Panc1 (cell line): ENCODE results near the gene SBF1. TPM values are rescaled to one million over a fixed set of nuclear protein-coding genes. Genes with fewer than 3 reads are reported as not detected.
"Not testable (repeated sequence)": the region's sequence is repeated elsewhere in the genome, so short reads cannot be mapped to it uniquely, and the experiment has no call there.

ENCODE experiments used
- ATAC-seq: fragments of 200-7000 bp; cut with Tn5 transposase; 2 replicates; pipeline ENCODE4 v1.9.1; 2020; ENCODE audit warnings: mild to moderate bottlenecking, moderate library complexity
- BruUV-seq: library from RNA; stranded (reverse); fragments of 400-500 nt; replicated peaks from 2 replicates; lab custom pipeline; 2021; lab: Mats Ljungman, UMichigan
- CTCF ChIA-PET: fragments of 300-600 bp; sonication (Branson Sonifier 250); formaldehyde crosslinking; loops from one replicate; lab custom pipeline; 2022; ENCODE audit warnings: antibody characterized with exemption; lab: Charles Lee
- POLR2A ChIA-PET: fragments of 300-600 bp; sonication (Branson Sonifier 250); formaldehyde crosslinking; loops from one replicate; lab custom pipeline; 2022; ENCODE audit warnings: antibody characterized with exemption; lab: Charles Lee
- DNase-seq: peaks from one replicate; pipeline ENCODE4 v3.0.0-alpha.2; 2010; ENCODE audit warnings: low read depth, low spot score
- H3K27ac ChIP-seq: 2 replicates; pipeline ENCODE4 v1.5.1; 2011; ENCODE audit warnings: mild to moderate bottlenecking, low read length, inconsistent platforms
- H3K27me3 ChIP-seq: fragments of 200-500 bp; sonication (Bioruptor generic); 2 replicates; pipeline ENCODE4 v1.6.0; 2014; ENCODE audit warnings: low read length, inconsistent platforms; ENCODE audit not compliant: control insufficient read depth, insufficient read depth
- H3K36me3 ChIP-seq: fragments of 200-500 bp; sonication (Bioruptor generic); 2 replicates; pipeline ENCODE4 v1.5.1; 2014; ENCODE audit warnings: inconsistent platforms, mild to moderate bottlenecking, low read length, moderate library complexity; ENCODE audit not compliant: control insufficient read depth, insufficient read depth
- H3K4me1 ChIP-seq: 2 replicates; pipeline ENCODE4 v1.5.1; 2011; ENCODE audit warnings: inconsistent platforms, mild to moderate bottlenecking, low read length, moderate library complexity; ENCODE audit not compliant: control insufficient read depth, insufficient read depth
- H3K4me3 ChIP-seq, 2 experiments: 2 replicates each; pipeline ENCODE4 v1.5.1; 2011 to 2012; ENCODE audit warnings: low read depth in 2 of 2, low read length in 2 of 2, mild to moderate bottlenecking in 2 of 2, inconsistent platforms in 1 of 2, moderate library complexity in 1 of 2
- H3K9me3 ChIP-seq: fragments of 200-500 bp; sonication (Bioruptor generic); 2 replicates; pipeline ENCODE4 v1.5.1; 2014; ENCODE audit warnings: low read depth, mild to moderate bottlenecking, inconsistent platforms, low read length, moderate library complexity; ENCODE audit not compliant: control insufficient read depth, insufficient read depth
- POLR2AphosphoS5 ChIP-seq: IDR thresholded peaks from 2 replicates; pipeline ENCODE4 v1.6.1; 2012; ENCODE audit warnings: mild to moderate bottlenecking, low read depth, low read length, moderate library complexity
- SIN3A ChIP-seq: IDR thresholded peaks from 2 replicates; pipeline ENCODE4 v1.6.1; 2012; ENCODE audit warnings: low read depth, mild to moderate bottlenecking, low read length, moderate library complexity, borderline replicate concordance; ENCODE audit not compliant: insufficient read depth
- TCF7L2 ChIP-seq: IDR thresholded peaks from 2 replicates; pipeline ENCODE4 v1.6.1; 2011; ENCODE audit warnings: mild to moderate bottlenecking, low read depth, low read length, inconsistent platforms
- in situ Hi-C: cut with HindIII; loops from 2 replicates; pipeline ENCODE4 v1.10.0; 2016; ENCODE audit warnings: low sequenced_read_pairs, low pct_unique_long_range_greater_than_20kb
- intact Hi-C: fragments of 100-400 bp; cut with micrococcal nuclease; formaldehyde crosslinking; loops from one replicate; pipeline ENCODE4 v1.10.0; 2022; ENCODE audit not compliant: unreplicated experiment
- total RNA-seq: library from RNA; stranded (reverse); gene quantifications from one replicate; pipeline ENCODE4 v1.2.1, GENCODE V29; 2021; ENCODE audit not compliant: unreplicated experiment
- TF ChIP-seq, protein P1 (sequence below), 2 experiments: IDR thresholded peaks; 2 replicates each; pipeline ENCODE4 v1.6.1; 2011 to 2012; ENCODE audit warnings: low read depth in 2 of 2, control low read depth in 1 of 2, low read length in 1 of 2, mild to moderate bottlenecking in 1 of 2, moderate library complexity in 1 of 2; ENCODE audit not compliant: insufficient read depth in 1 of 2
- TF ChIP-seq, protein P2 (sequence below): fragments of 450-650 bp; IDR thresholded peaks from 2 replicates; pipeline ENCODE4 v1.5.1; 2017; ENCODE audit warnings: mild to moderate bottlenecking

Gene SBF1
- total RNA-seq, 1 experiment from 2014 or later: 59.2 TPM

DNA sequence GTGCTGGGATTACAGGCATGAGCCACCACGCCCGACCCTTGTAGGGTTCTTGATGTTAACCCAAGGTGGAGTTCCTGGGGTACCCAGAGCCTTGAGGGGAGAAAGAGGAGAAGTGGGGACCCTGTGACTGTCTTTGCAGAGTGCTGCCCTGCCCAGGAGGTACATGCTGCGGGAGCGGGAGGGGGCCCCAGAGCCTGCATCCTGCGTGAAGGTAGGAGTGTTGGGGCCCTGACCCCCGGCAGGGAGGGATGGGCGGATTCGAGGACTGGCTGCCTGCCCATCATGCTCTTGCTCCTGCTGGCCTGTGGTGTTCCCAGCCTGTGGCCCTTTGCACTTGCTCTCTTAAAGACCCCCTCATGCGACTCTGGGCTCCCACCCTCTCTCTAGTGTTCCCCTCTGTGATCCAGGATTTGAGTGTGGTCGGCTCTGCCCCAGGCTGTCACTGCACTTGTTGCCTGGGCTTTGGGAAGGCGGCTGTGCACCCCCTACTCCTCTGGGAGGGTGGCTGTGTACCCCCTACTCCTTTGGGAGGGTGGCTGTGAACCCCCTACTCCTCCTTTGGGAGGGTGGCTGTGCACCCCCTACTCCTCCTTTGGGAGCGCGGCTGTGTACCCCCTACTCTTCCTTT lies 46.1 kb upstream of the SBF1 start:
- intact Hi-C loops (no loop called here), in situ Hi-C loops (no loop called here)
- CTCF ChIA-PET: no interaction called here
- BruUV-seq: no TSS peak
- DNase-seq (no peak), ATAC-seq (no peak)
- Histone ChIP-seq H3K36me3 (no peaks in the 10 kb centered on the region; the same call in 1 of the 2 replicates), H3K27ac (no peak overlapping the region), H3K9me3 (no peaks in the 10 kb centered on the region), H3K4me1 (no peaks in the 10 kb centered on the region), H3K27me3 (no peaks in the 10 kb centered on the region), H3K4me3 (no peak overlapping the region)
- POLR2A ChIA-PET: no interaction called here
- TF ChIP-seq, protein P1, sequence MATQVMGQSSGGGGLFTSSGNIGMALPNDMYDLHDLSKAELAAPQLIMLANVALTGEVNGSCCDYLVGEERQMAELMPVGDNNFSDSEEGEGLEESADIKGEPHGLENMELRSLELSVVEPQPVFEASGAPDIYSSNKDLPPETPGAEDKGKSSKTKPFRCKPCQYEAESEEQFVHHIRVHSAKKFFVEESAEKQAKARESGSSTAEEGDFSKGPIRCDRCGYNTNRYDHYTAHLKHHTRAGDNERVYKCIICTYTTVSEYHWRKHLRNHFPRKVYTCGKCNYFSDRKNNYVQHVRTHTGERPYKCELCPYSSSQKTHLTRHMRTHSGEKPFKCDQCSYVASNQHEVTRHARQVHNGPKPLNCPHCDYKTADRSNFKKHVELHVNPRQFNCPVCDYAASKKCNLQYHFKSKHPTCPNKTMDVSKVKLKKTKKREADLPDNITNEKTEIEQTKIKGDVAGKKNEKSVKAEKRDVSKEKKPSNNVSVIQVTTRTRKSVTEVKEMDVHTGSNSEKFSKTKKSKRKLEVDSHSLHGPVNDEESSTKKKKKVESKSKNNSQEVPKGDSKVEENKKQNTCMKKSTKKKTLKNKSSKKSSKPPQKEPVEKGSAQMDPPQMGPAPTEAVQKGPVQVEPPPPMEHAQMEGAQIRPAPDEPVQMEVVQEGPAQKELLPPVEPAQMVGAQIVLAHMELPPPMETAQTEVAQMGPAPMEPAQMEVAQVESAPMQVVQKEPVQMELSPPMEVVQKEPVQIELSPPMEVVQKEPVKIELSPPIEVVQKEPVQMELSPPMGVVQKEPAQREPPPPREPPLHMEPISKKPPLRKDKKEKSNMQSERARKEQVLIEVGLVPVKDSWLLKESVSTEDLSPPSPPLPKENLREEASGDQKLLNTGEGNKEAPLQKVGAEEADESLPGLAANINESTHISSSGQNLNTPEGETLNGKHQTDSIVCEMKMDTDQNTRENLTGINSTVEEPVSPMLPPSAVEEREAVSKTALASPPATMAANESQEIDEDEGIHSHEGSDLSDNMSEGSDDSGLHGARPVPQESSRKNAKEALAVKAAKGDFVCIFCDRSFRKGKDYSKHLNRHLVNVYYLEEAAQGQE (IDR thresholded peaks at IDR 0.05; ENCODE audit: insufficient read depth in 1 of 2, low read depth in 2 of 2, low read length in 1 of 2): no peak
- TF ChIP-seq TCF7L2: no peak
- TF ChIP-seq POLR2AphosphoS5: no peak
- TF ChIP-seq, protein P2, sequence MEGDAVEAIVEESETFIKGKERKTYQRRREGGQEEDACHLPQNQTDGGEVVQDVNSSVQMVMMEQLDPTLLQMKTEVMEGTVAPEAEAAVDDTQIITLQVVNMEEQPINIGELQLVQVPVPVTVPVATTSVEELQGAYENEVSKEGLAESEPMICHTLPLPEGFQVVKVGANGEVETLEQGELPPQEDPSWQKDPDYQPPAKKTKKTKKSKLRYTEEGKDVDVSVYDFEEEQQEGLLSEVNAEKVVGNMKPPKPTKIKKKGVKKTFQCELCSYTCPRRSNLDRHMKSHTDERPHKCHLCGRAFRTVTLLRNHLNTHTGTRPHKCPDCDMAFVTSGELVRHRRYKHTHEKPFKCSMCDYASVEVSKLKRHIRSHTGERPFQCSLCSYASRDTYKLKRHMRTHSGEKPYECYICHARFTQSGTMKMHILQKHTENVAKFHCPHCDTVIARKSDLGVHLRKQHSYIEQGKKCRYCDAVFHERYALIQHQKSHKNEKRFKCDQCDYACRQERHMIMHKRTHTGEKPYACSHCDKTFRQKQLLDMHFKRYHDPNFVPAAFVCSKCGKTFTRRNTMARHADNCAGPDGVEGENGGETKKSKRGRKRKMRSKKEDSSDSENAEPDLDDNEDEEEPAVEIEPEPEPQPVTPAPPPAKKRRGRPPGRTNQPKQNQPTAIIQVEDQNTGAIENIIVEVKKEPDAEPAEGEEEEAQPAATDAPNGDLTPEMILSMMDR: no peak
- no peak for TF ChIP-seq SIN3A

DNA sequence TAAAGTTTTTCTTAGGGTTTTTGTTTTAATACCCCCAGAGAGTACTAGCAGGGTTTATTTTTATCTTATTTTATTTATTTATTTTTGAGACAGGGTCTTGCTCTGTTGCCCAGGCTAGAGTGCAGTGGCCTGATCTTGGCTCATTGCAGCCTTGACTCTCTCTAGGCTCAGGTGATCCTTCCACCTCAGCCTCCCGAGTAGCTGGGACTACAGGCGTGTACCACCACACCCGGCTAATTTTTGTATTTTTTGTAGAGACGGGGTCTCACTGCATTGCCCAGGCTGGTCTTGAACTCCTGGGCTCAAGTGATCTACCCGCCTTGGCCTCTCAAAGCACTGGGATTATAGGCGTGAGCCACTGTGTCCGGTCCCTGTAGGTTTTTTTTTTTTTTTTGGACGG lies 45.3 kb upstream of the SBF1 start:
- DNase-seq, in situ Hi-C loops, H3K4me3 ChIP-seq, ATAC-seq, BruUV-seq, POLR2A ChIA-PET, H3K27me3 ChIP-seq, H3K4me1 ChIP-seq, intact Hi-C loops, H3K36me3 ChIP-seq, H3K27ac ChIP-seq, CTCF ChIA-PET, H3K9me3 ChIP-seq: not testable (repeated sequence)

DNA sequence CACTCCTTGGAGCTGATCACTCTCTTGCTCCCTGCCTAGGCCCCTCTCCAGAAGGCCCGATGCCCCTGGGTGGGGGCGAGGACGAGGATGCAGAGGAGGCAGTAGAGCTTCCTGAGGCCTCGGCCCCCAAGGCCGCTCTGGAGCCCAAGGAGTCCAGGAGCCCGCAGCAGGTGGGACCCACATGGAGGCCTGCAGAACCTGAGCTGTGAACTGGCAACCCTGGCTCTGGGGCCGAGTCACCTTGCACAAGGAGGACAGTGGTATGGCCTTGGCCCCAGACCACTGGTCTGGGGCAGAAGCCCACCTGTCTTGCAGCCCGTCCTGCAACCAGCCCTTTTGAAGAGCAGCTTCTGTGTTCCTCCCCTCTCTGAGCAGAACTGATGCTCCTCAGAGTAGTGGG lies 44.3 kb upstream of the SBF1 start:
- Histone ChIP-seq H3K9me3 (no peaks in the 10 kb centered on the region), H3K27me3 (no peaks in the 10 kb centered on the region), H3K27ac (no peak overlapping the region), H3K36me3 (no peaks in the 10 kb centered on the region), H3K4me1 (no peaks in the 10 kb centered on the region), H3K4me3 (no peak overlapping the region)
- in situ Hi-C loops (no loop called here), intact Hi-C loops (no loop called here)
- DNase-seq (no peak), ATAC-seq (no peak)
- BruUV-seq: no TSS peak
- no peak for TF ChIP-seq POLR2AphosphoS5
- TF ChIP-seq, protein P1 (IDR thresholded peaks at IDR 0.05; ENCODE audit: insufficient read depth in 1 of 2, low read depth in 2 of 2, low read length in 1 of 2): no peak
- TF ChIP-seq SIN3A: no peak
- TF ChIP-seq, protein P2: no peak
- TF ChIP-seq TCF7L2: no peak
- CTCF ChIA-PET: no interaction called here
- POLR2A ChIA-PET: no interaction called here
